ENCODE results near the gene MYO1F. TPM values are rescaled to one million over a fixed set of nuclear protein-coding genes. Genes with fewer than 3 reads are reported as not detected.
"Not testable (repeated sequence)": the region's sequence is repeated elsewhere in the genome, so short reads cannot be mapped to it uniquely, and the experiment has no call there.

MYO1F gene
- total RNA-seq, result 10 to 100 TPM in 1 of 2 donors, 1 to 10 TPM in 1; 5.4 to 12.1 TPM
- long read RNA-seq, partial matches to known transcripts, result 5 of 8 reads
- long read RNA-seq, other reads (novel, unspliced or antisense), result 3 of 8 reads

- ATAC-seq (peak; percentile 15), DNase-seq (peak; percentile 54 to 62)
- intact Hi-C loops (cut with DNase I, micrococcal nuclease), result no loop called here
Observed at GRCh38 chr19:8577247-8577646, at the start of gene MYO1F. Gene MYO1F (minus strand): TSS chr19:8577442. CDS start chr19:8577309, 133 bp downstream.

GRCh38 chr19:8626842-8627241 is 49.6 kb upstream of the MYO1F start:
- intact Hi-C loops (cut with DNase I, micrococcal nuclease), result no loop called here
- DNase-seq (no peak), ATAC-seq (no peak)

GRCh38 chr19:8622886-8623285 is 45.6 kb upstream of the MYO1F start:
- intact Hi-C loops (cut with DNase I, micrococcal nuclease); DNase-seq; ATAC-seq: not testable (repeated sequence)

- intact Hi-C loops (cut with DNase I, micrococcal nuclease), result no loop called here
- ATAC-seq (no peak), DNase-seq (no peak)
Observed at GRCh38 chr19:8618751-8619150, 41.5 kb upstream of the MYO1F start.

- DNase-seq (no peak), ATAC-seq (no peak)
- intact Hi-C loops (cut with DNase I, micrococcal nuclease), result no loop called here
Observed at GRCh38 chr19:8617984-8618383, 40.7 kb upstream of the MYO1F start.

- intact Hi-C loops (cut with DNase I, micrococcal nuclease); DNase-seq; ATAC-seq: not testable (repeated sequence)
Observed at GRCh38 chr19:8617325-8617724, 40.1 kb upstream of the MYO1F start.

GRCh38 chr19:8616861-8617260 is 39.6 kb upstream of the MYO1F start:
- ATAC-seq, result no peak
- intact Hi-C loops (cut with DNase I, micrococcal nuclease), result no loop called here

GRCh38 chr19:8615813-8616596 is 38.8 kb upstream of the MYO1F start:
- intact Hi-C loops (cut with DNase I, micrococcal nuclease), result no loop called here

More at GRCh38 chr19:8616861-8617260, 39.6 kb upstream of the MYO1F start:
- no peak for DNase-seq

GRCh38 chr19:8615024-8615423 is 37.8 kb upstream of the MYO1F start:
- intact Hi-C loops (cut with DNase I, micrococcal nuclease), result no loop called here
- DNase-seq, result no peak
- ATAC-seq, result no peak

More at GRCh38 chr19:8615813-8616596, 38.8 kb upstream of the MYO1F start:
- ATAC-seq (no peak), DNase-seq (peak in 1 of 2 donors; percentile 48)

- no peak for ATAC-seq
- intact Hi-C loops (cut with DNase I, micrococcal nuclease), result no loop called here
- no peak for DNase-seq
Observed at GRCh38 chr19:8614455-8614854, 37.2 kb upstream of the MYO1F start.

GRCh38 chr19:8612807-8613171 is 35.5 kb upstream of the MYO1F start:
- intact Hi-C loops (cut with DNase I, micrococcal nuclease), result no loop called here
- no peak for DNase-seq

GRCh38 chr19:8611877-8612806 is 34.9 kb upstream of the MYO1F start:
- peak; percentile 32 to 37 for DNase-seq
- ATAC-seq, result no peak
- intact Hi-C loops (cut with DNase I, micrococcal nuclease), result no loop called here

More at GRCh38 chr19:8612807-8613171, 35.5 kb upstream of the MYO1F start:
- ATAC-seq, result no peak

- DNase-seq, result peak in 1 of 2 donors; percentile 26
- intact Hi-C loops (cut with DNase I, micrococcal nuclease), result no loop called here
- ATAC-seq, result no peak
Observed at GRCh38 chr19:8611391-8611876, 34.2 kb upstream of the MYO1F start.

- ATAC-seq, result no peak
- intact Hi-C loops (cut with DNase I, micrococcal nuclease), result no loop called here
- no peak for DNase-seq
Observed at GRCh38 chr19:8610936-8611300, 33.7 kb upstream of the MYO1F start.

GRCh38 chr19:8610041-8610935 is 33.0 kb upstream of the MYO1F start, which contains the start of gene ADAMTS10:
Gene ADAMTS10 (minus strand): TSS chr19:8610715. CDS start chr19:8605710, 5,005 bp downstream.
- peak in 1 of 2 donors; percentile 30 for DNase-seq
- intact Hi-C loops (cut with DNase I, micrococcal nuclease), result no loop called here
- ATAC-seq, result peak; percentile 29

GRCh38 chr19:8609279-8610040 is 32.2 kb upstream of the MYO1F start:
- ATAC-seq (peak; percentile 77), DNase-seq (peak; percentile 43 to 62)
- intact Hi-C loops (cut with DNase I, micrococcal nuclease), result no loop called here

GRCh38 chr19:8608941-8609278 is 31.7 kb upstream of the MYO1F start:
- no peak for ATAC-seq
- no peak for DNase-seq
- intact Hi-C loops (cut with DNase I, micrococcal nuclease), result no loop called here

- ATAC-seq (no peak), DNase-seq (no peak)
- intact Hi-C loops (cut with DNase I, micrococcal nuclease), result no loop called here
Observed at GRCh38 chr19:8607386-8607785, 30.1 kb upstream of the MYO1F start.
